ENCODE results near the gene MARK3. TPM values are rescaled to one million over a fixed set of nuclear protein-coding genes. Genes with fewer than 3 reads are reported as not detected.

The MARK3 gene
- total and polyA plus RNA-seq, 2 of the 13 experiments (the other 11 are each of a cell fraction or from before 2014, with no cell fraction given) = 47.7 to 56.6 TPM

GRCh38 chr14:103408491-103409155, 23.4 kb downstream of the MARK3 start (continued):
- no peak for TF ChIP-seq MNT (IDR thresholded peaks at IDR 0.05)
- TF ChIP-seq ATF6 (CRISPR knock-in tag; conservative IDR thresholded peaks at IDR 0.05) = no peak
- no peak for TF ChIP-seq ZBTB49 (CRISPR knock-in tag; IDR thresholded peaks at IDR 0.05; ENCODE audit: borderline replicate concordance)
- TF ChIP-seq SCMH1 (CRISPR knock-in tag; IDR thresholded peaks at IDR 0.05; ENCODE audit: borderline replicate concordance) = no peak
- TF ChIP-seq ZMYM4 (CRISPR knock-in tag; IDR thresholded peaks at IDR 0.05) = no peak

GRCh38 chr14:103416916-103417315, 31.7 kb downstream of the MARK3 start:
- peaks cover 2 to 22% of the 10 kb centered on the region in 2 experiments; a peak in 3 of 5 replicates for H3K36me3 ChIP-seq (replicated peaks in 1 of 2; ENCODE audit: control insufficient read depth in 1 of 2, insufficient read depth in 2 of 2, low read length in 2 of 2)
- H3K4me2 ChIP-seq (ENCODE audit: low read depth, low read length) = no peak overlapping the region
- H3K27me3 ChIP-seq (ENCODE audit: control insufficient read depth in 1 of 2, insufficient read depth in 2 of 2, low read length in 2 of 2) = no peaks in the 10 kb centered on the region
- no peaks in the 10 kb centered on the region; the same call in 1 of the 2 replicates for H4K20me1 ChIP-seq (ENCODE audit: insufficient read depth, low read length)
- POLR2A ChIA-PET = no interaction called here
- intact Hi-C loops (cut with micrococcal nuclease; ENCODE audit: unreplicated experiment) = no loop called here
- H3K9me3 ChIP-seq (ENCODE audit: low read length) = no peaks in the 10 kb centered on the region
- FAIRE-seq (no peak), DNase-seq (ENCODE audit: low spot score) (no peak), ATAC-seq (no peak)
- in situ Hi-C loops (cut with HindIII; ENCODE audit: extremely low pct_ligation_motif_present, low pct_unique_long_range_greater_than_20kb) = no loop called here
- H2AFZ ChIP-seq (ENCODE audit: low read length) = no peak overlapping the region
- WGBS (ENCODE audit: low lambda C conversion rate) = 99% methylated on average over 2 of the region's 2 CpGs
- H3K4me3 ChIP-seq (replicated peaks in 1 of 3; ENCODE audit: insufficient read depth in 1 of 3, low read depth in 2 of 3, low read length in 3 of 3) = no peak overlapping the region
- H3K9ac ChIP-seq (ENCODE audit: insufficient read depth, low read depth, low read length) = no peak overlapping the region
- no peak overlapping the region for H3K27ac ChIP-seq (ENCODE audit: extremely low read length, insufficient read depth, low read length)
- H3K4me1 ChIP-seq (ENCODE audit: insufficient read depth, low read length) = no peaks in the 10 kb centered on the region
- H3K79me2 ChIP-seq (ENCODE audit: insufficient read depth, low read length) = peaks cover 16% of the 10 kb centered on the region
- CTCF ChIA-PET (ENCODE audit: low intra/inter-chr PET ratio, low total read pairs) = no interaction called here
- no TSS peak for BruUV-seq (replicated peaks)
- no peak for TF ChIP-seq ELF3 (CRISPR knock-in tag; IDR thresholded peaks at IDR 0.05)
- no peak for TF ChIP-seq ETS1 (CRISPR knock-in tag; IDR thresholded peaks at IDR 0.05)
- no peak for TF ChIP-seq ELK4 (CRISPR knock-in tag; IDR thresholded peaks at IDR 0.05; ENCODE audit: borderline replicate concordance)
- no peak for TF ChIP-seq ZNF672 (CRISPR knock-in tag; IDR thresholded peaks at IDR 0.05)
- TF ChIP-seq USF2 (IDR thresholded peaks at IDR 0.05; ENCODE audit: low read depth, low read length) = no peak
- TF ChIP-seq USF2 (CRISPR knock-in tag; IDR thresholded peaks at IDR 0.05; ENCODE audit: borderline replicate concordance) = no peak
